GM18868 (cell line): ENCODE measurements around the gene TP53.
A peak's percentile ranks its signal among the peaks of the same experiment; 100 is the strongest.

Experiments
- ATAC-seq: cut with Tn5 transposase; IDR thresholded peaks from one replicate; pipeline ENCODE4 v1.9.1; 2021; ENCODE audit warnings: mild to moderate bottlenecking, moderate library complexity; ENCODE audit not compliant: unreplicated experiment

Gene TP53

DNA sequence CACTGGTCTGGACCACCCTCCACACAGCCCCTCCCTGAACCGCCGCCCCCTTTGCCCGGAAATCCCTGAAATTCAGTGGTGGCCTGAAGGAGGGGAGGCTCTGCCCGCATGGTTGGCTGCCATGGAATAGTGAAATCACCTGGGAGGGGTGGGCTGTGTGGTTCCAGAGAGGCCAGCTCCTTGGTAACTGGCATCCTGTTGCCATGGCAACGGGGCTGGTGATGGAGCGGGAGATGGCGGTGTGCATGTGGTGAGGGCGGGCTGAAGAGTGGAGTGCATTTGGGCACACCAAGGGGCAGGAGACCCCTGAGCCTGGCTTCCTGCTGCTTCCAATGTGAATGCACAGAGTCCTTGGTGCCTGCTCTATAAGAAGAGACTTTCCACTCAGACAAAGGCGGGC lies 20.2 kb upstream of the TP53 start:
- ATAC-seq = no peak

DNA sequence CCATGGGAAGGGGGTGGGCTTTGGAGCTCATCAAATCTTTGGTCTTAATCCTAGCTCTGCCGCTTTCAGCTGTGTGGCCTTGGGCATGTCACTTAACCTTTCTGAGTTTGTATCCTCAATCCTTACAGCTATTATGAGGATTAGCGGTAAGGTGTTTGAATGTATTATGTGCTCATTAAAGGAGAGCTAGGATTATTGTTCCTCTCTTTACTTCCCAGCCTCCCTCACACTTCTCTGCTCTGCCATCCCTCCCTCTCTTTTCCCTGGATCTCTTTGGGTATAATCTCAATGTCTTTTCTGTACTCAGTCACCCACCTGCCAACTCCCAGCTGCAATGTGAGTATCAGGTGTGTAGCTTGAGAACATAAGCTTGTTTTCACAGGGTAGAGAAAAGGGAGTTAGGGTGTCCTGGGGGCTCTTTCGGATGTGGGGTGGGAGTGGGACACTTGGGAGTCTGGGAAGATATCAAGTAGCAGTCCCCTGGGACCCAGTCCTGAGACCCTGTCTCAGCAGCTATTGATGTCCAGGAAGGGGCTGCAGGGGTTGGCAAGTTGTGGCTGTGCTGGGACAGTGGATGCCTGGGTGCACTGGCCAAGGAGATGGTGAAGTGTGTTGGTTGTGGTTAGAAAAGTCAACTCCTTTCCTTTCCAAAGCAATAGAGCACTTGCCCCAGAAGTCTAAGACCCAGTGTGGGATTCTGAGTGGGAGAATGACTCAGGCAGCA lies 19.5 kb upstream of the TP53 start:
- no peak for ATAC-seq

DNA sequence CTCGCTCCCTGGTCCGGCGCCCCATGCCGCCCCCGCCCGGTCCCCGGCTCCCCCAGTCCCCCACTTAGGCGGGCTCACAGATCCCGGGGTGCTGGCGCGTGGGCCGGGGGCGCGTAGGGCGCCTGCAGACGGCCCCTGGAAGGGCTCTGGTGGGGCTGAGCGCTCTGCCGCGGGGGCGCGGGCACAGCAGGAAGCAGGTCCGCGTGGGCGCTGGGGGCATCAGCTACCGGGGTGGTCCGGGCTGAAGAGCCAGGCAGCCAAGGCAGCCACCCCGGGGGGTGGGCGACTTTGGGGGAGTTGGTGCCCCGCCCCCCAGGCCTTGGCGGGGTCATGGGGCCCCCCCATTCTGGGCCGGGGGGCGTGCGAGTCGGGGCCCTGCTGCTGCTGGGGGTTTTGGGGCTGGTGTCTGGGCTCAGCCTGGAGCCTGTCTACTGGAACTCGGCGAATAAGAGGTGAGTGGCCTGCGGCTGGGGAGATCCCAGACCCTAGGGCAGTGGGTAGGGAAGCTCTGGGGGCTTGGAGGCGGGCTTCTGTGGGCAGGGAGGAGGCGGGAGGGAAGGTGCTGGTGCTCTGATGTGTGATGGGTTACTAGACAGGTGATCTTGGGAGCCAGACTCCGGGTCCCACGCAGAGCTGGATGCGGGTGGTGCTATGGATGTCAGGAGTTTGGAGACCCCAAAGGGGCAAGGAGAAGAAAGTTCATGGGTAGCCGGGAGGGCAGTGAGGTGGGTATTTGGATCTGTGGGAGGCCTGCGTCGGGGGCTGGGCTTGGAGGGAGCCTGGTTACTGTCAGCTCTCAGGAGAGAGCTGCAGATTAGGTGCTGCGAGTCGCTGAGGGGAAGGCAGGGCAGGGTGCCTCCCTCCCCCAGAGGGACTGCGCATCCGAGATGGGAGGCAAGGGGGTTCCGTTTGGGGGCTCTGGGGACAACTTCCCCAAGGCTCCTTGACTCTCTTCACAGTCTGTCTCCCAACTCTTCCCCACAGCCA lies 18.3 kb upstream of the TP53 start:
- ATAC-seq = no peak

DNA sequence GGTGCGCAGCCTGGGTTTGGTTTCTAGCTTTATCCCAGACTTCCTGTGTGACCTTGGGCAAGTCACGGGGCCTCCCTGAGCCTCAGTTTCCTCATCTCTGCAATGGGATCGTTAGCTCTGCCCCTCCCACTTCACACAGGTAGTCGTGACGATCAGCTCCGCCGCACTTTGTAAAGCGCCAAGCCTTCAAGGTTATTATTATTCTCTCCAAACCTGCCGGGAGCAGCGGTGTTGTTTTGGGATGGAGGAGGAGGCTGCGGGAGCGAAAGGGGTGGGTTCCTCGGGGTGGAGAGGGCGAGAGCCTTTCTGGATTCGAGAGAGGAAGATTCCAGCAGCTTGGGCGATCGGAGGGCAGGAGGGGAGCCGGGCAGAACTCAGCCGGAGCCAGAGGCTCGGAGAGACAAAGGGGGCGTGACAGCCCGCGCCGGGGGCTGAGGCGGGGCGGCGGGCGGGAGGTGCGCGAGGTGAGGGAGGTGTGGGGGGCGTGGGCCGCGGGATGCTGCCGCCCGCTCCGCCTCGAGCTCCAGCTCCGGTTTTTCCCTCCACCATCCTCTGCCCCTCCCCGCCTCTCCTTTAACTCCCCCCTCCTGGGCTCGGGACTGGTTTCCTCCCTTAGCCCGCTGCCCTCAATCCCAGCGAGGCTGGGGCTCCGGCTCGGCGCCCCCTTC lies 17.4 kb upstream of the TP53 start, which contains the start of gene EFNB3:
TSS of gene EFNB3 (plus strand) at position 602 of the 668 bp plus-strand sequence. CDS start 397 bp downstream, outside the sequence.
- no peak for ATAC-seq

DNA sequence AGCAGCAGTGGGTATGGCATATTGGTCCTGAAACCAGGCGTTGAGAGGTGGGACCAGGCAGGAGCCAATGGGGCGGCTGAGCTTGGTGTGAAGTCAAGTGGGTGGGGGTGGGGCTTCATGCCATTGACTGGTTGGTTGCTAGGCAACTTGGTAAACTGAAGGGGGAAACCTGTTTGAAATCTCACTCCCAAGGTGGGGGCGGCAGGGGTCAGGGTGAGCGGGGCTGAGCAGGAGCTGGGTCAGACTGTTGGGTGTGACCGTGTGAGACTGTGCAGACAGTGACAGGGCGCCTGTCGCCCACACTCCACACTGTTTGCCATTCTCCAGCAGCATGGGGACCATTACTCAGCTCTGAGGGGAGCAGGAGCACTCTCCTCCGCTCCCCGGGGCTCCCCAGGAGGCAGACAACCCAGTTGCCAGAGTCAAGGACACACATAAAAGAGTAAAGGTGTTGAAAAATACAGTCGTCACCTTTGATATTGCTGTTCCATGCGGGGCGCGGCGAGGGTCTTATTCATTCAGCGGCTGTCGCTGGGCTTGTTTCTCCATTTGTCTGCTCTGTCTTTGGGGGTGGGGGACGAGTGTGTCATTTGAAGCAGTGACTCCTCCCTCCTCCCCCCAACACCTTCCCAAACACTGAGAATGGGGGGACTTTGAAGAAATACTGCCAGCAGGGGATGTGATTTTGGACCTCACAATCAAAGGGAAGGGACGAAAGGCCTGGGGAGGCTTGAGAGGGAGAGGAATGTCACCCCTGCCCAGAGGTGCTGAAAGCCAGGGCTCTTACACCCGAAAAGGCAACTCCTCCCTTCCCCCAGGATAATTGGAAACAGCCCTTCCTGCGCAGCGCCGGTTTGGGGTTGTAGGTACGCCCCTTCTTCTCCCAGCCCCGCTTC lies 16.5 kb upstream of the TP53 start:
- no peak for ATAC-seq

DNA sequence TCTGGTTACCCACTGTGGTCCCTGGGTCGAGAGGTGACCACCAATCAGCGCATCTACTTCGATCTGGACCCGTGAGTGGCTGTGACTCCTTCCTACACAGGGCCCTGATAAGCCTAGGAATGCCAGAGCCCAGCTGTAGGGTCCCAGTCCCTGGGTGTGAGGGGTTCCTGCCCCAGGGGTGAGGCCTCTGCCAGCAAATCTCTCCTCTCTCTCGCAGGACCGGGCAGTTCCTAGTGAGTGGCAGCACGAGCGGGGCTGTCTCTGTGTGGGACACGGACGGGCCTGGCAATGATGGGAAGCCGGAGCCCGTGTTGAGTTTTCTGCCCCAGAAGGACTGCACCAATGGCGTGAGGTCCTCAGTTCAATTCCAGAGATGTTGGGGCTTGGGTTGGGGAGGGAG lies 15.5 kb upstream of the TP53 start:
- ATAC-seq = no peak

DNA sequence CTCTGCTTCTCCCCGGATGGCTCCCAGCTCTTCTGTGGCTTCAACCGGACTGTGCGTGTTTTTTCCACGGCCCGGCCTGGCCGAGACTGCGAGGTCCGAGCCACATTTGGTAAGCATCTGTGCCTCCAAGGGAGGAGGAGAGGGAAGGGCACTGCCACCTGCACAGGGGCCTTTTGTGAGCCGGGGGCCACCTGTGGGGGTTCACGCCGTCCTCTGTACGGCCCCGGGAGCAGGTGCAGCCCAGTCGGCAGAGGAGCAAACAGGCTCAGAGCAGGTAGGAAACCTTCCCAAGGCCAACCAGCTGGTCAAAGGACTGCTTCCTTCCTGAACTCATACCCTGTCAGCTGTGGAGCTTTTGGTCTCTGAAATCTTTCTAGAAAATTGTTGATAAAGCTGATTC lies 14.4 kb upstream of the TP53 start:
- ATAC-seq = no peak

DNA sequence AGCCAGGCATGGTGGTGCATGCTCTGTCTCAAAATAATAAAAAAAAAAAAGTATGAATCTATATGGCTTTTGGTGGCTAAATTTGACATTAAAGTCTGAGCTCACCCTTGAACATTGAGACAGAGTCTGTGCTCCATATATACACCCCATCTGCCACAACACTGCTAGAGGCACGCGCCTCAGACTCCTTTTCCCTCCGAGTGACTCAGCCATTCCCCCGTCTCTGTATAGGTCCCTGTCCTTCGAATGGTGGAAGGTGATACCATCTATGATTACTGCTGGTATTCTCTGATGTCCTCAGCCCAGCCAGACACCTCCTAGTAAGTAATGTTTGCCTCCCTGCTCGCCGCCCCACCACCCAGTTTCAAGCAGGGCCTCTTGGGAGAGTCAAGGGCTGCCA lies 13.2 kb upstream of the TP53 start:
- no peak for ATAC-seq

DNA sequence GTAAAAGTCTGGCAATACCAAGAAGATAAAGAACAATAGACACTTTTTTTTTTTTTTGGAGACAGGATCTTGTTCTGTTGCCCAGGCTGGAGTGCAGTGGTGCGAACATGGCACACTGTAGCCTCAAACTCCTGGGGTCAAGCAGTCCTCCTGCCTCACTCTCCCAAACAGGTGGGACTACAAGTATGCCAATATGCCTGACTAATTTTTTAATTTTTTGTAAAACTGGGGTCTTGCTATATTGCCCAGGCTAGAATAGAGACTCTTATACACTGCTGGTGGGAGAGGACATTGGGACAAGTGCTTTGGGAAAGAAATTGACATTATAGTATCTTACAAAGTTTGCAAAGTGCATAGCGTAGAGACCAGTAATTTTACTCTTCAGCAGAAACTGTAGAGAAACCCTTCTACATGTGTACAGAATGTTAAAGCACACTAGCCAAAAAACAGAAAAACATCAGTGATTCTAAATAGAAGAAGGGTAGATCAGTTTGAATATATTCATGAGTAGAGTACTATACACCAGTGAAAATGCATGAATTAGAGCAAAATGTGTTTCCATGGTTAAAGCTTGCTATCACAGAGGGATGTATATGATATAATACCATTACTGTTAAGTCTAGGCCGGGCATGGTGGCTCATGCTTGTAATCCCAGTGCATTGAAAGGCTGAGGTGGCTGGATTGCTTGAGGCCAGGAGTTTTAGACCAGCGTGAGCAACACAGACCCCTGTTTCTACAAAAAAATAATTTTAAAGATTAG lies 10.7 kb upstream of the TP53 start:
- no peak for ATAC-seq

DNA sequence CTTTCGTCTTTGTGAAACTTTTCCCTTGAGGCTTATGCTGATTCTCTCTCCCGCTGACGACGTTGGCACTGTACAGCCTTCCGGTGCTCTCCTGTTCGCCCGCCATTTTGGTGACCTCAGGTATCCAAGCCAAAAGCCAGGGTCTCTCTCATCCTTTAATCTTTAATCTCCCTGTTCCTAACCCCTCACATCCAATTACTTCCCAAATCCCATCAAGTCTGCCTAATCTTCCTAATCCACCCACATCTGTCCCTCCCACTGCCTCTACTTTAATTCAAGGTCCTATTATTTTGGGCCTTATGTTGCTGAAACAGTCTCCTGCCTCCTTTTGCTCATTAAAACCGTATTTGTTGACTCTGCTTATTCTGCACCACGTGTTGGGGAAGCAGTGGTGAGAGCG lies 8.3 kb upstream of the TP53 start:
- no peak for ATAC-seq

DNA sequence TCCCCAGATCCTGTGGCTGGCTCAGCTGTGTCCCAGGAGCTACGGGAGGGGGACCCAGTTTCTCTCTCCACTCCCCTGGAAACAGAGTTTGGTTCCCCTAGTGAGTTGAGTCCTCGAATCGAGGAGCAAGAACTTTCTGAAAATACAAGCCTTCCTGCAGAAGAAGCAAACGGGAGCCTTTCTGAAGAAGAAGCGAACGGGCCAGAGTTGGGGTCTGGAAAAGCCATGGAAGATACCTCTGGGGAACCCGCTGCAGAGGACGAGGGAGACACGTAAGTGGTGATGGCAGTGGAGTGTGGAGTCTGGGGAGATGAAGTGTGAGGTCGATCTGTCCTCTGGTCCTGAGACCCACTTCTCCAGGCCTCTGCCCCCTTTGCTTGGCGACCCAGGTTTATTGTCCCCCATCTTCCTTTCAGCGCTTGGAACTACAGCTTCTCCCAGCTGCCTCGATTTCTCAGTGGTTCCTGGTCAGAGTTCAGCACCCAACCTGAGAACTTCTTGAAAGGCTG lies 1.6 kb upstream of the TP53 start:
- ATAC-seq = no peak

DNA sequence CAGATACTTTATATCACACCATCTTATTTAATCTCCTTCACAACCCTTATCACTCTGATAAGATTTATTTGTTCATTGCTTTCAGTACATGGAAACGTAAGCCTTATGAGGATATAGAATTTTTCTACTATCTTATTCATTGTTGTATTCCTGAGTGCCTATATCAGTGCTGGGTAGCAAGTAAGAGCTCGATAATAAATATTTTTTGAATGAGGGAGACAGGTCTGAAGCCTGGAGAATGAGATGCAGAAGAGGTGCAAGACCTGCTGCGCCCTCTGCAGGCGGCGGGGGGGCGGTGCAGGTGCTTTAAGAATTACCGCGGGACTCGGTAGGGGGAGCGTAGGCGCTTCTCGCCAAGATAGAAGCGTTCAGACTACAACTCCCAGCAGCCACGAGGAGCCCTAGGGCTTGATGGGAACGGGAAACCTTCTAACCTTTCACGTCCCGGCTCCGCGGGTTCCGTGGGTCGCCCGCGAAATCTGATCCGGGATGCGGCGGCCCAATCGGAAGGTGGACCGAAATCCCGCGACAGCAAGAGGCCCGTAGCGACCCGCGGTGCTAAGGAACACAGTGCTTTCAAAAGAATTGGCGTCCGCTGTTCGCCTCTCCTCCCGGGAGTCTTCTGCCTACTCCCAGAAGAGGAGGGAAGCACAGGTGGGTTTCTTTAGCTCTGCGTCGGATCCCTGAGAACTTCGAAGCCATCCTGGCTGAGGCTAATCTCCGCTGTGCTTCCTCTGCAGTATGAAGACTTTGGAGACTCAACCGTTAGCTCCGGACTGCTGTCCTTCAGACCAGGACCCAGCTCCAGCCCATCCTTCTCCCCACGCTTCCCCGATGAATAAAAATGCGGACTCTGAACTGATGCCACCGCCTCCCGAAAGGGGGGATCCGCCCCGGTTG lies 868 bp upstream of the TP53 start, which contains the start of gene WRAP53:
TSS of gene WRAP53 (plus strand) at position 570 of the 900 bp plus-strand sequence. CDS start at position 742, 172 bp downstream.
- ATAC-seq = peak; percentile 76

DNA sequence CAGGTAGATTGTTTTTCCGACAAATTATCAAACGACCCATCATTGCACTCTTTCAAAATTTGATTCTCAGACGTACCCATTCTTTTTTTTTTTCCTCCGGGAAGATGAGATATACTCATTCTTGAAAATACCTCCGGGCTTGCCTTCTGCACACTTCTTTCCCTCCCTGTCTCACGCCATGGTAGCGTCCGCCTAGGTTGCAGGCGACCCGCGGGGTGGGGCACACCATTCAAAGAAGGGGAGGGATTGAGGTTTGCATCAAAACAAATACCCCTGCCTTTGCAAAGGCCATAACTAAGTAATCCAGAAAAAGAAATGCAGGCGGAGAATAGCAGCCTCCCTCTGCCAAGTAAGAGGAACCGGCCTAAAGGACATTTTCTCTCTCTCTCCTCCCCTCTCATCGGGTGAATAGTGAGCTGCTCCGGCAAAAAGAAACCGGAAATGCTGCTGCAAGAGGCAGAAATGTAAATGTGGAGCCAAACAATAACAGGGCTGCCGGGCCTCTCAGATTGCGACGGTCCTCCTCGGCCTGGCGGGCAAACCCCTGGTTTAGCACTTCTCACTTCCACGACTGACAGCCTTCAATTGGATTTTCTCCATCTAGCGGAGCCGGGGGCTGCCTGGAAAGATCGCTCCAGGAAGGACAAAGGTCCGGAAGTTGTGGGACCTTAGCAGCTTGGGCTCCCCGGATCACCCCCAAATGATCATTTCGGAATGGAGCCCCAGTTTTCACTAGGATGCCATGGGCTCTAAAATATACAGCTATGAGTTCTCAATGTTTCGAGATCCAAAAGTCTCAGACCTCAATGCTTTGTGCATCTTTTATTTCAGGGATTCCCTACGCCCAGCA lies 843 bp downstream of the TP53 start:
- ATAC-seq = peak; percentile 51

DNA sequence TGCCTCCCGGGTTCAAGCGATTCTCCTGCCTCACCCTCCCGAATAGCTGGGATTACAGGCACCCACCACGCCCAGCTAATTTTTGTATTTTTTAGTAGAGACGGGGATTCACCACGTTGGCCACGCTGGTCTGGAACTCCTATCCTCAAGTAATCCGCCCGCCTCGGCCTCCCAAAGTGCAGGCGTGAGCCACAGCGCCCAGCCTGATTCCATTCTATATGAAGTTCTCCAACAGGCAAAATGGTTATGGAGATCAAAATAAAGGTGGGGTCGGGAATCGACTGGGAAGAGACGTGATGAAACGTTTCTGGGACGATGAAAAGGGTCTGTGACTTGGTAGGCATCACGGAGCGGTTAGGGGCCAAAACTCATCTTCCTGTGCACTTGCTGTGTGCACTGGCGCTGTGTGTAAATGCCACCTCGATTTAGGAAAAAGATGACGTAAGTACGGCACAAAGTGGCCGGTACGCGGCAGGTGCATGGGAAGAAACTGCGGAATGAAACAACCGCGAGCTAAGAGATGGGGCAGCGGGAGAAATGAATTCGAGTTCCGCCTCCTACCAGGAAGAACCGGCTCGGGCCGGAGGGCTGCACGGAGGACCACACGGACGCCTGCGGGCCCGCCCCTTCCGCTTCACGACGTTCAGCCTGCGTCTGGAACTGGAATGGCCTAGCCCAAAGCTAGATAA lies 1.6 kb downstream of the TP53 start:
- peak; percentile 58 for ATAC-seq

DNA sequence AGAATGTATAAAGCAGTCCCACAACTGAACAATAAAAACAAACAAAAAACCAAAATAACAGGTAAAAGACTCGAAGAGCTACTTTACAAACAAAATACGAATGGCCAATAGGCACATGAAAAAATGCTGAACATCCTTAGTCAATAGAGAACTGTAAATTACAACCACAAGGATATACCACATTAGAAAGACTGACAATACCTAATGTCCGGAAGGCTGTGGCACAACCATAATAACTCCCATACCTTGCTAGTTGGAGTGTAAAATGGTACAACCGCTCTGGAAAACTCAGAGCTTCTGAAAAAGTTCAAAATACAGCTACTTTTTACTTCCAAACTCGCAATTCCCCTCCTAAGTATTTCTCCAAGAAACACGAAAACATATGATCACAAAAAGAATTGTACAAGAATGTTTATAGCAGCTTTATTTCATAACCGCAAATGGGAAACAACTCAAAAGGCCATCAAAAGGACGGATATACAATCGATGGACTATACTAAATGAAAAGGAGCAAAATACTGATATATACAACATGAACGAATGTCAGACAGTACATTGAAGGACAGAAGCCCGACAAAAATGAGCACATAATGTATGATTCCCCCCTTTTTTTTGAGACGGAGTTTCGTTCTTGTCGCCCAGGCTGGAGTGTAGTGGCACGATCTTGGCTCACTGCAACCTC lies 2.3 kb downstream of the TP53 start:
- no peak for ATAC-seq

DNA sequence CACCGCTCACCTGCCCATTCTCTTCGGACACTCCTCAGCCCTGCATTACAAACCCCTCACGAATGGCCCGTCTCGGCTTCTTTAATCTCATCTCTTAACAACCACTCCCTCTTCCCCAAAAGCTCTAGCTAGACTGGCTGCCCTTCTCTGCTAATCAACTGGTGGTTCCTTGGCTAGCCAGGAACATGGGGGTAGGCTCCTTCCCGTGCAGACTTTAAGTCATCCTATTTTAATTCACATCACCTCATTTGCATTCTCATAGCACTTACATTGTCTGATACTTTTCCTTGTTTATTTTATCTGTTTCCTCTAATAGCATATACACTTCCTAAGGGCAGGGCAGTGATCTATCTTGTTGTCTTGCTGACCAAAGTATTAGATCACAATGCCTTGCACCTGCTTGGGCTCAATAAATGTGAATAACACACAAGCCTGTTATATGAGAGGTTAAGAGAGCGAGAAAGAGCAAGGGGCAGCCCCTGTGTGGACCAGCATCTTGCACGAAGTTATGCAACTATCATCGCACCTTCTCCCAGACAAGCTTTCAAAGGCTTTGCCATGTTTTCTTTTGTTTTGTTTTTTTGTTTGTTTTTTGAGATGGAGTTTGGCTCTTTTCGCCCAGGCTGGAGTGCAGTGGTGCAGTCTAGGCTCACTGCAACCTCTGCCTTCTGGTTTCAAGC lies 9.8 kb downstream of the TP53 start:
- no peak for ATAC-seq
